ENCODE results near the gene LHX3.

Gene LHX3

GRCh38 chr9:136190656-136191055 lies 14.3 kb downstream of the LHX3 start:
- no peaks in the 10 kb centered on the region for H3K4me1 ChIP-seq (ENCODE audit: control insufficient read depth, insufficient read depth, low read length)
- no peaks in the 10 kb centered on the region for H3K36me3 ChIP-seq (ENCODE audit: control insufficient read depth, insufficient read depth, low read length)
- H3K4me3 ChIP-seq (ENCODE audit: low read length), result no peak overlapping the region
- no peaks in the 10 kb centered on the region for H3K9me3 ChIP-seq (ENCODE audit: control insufficient read depth, low read length)
- H3K27me3 ChIP-seq (ENCODE audit: control insufficient read depth, insufficient read depth, low read length), result peaks cover 61% of the 10 kb centered on the region
- H3K9ac ChIP-seq (ENCODE audit: low read length), result no peak overlapping the region

- Histone ChIP-seq H3K27me3 (ENCODE audit: control insufficient read depth, insufficient read depth, low read length) (peaks cover 61% of the 10 kb centered on the region), H3K9me3 (ENCODE audit: control insufficient read depth, low read length) (no peaks in the 10 kb centered on the region), H3K4me1 (ENCODE audit: control insufficient read depth, insufficient read depth, low read length) (no peaks in the 10 kb centered on the region)
Measured at GRCh38 chr9:136190237-136190601, 14.7 kb downstream of the LHX3 start.

DNA sequence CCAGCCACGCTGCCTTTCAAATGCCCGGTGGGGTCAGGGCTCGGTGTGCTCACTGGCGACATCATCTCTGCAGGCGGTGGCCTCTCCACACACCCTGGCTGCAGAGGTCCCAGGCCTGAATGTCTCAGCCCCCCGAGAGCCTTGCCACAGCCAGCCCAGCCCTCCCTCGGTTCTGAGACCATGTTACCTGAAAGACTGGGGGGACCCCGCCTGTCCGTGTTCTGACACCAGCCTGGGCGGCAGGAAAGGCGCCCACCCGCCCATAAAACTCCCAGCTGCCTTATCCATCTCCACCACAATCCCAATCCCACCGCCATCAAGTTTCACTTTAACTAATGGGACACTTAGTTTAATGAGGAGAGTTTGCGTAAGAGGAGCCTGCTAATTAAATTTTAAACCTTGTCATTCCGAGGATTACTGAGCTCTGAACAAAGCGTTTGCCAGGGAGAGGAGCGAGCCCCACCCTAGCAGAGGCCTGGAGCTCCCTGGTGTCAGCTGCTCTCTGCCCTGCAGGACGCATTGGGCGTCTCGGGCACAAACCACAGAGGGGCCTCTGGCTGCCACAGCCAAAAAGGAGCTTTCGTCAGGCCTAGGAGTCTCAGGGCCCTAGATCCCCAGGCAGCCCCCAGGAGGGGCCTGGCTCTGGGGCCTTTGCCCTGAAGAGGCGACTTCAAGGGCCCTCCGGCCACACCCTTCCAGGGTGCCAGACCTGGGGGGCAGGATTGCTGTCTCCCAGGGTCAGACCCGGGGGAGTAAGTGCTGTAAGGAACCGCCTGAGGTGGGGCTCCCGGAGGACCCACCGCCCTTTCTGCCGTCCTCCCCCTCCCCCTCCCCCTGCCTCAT lies 15.3 kb downstream of the LHX3 start:
- H3K4me1 ChIP-seq (ENCODE audit: control insufficient read depth, insufficient read depth, low read length), result no peaks in the 10 kb centered on the region
- H3K27me3 ChIP-seq (ENCODE audit: control insufficient read depth, insufficient read depth, low read length), result peaks cover 62% of the 10 kb centered on the region
- H3K9me3 ChIP-seq (ENCODE audit: control insufficient read depth, low read length), result no peaks in the 10 kb centered on the region
- H3K36me3 ChIP-seq (ENCODE audit: control insufficient read depth, insufficient read depth, low read length), result no peaks in the 10 kb centered on the region
- no peak overlapping the region for H3K9ac ChIP-seq (ENCODE audit: low read length)
- no peak overlapping the region for H3K4me3 ChIP-seq (ENCODE audit: low read length)

More at GRCh38 chr9:136190237-136190601, 14.7 kb downstream of the LHX3 start:
- Histone ChIP-seq H3K9ac (ENCODE audit: low read length) (no peak overlapping the region), H3K4me3 (ENCODE audit: low read length) (no peak overlapping the region), H3K36me3 (ENCODE audit: control insufficient read depth, insufficient read depth, low read length) (no peaks in the 10 kb centered on the region)

DNA sequence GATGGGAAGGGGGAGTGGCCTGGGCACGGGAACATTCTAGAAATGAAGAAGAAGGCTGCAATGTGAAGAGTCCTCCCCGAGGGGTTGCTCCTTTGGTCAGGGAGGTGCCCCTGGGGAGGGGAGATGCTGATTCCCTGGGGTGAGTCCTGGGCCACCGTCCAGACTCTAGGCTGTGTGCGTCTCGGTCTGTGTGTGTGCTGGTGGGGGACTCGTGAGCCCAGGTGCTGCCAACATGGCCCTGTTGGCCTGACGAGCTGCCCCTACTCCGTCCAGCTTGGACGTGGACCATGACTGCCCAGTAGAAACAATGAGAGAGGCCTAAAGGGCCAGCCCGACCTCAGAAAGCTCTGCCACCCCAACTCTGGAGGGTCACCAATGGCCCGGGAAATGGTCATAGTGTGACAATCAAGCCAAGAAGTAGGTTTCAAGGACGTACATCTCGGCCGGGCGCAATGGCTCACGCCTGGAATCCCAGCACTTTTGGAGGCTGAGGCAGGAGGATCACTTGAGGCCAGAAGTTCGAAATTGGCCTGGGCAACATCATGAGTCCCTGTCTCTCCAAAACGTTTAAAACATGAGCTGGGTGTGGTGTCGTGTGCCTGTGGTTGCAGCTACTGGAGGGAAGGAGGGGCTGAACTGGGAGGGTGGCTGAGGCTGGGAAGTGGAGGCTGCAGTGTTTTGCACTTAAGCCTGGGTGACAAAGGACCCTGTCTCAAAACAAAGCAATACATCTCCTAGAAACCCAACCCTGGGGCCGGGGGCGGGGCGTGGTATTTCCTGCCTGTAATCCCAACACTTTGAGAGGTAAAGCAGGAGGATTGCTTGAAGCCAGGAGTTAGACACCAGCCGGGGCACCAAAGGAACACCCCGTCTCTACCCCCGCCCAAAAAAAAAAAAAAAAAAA lies 17.0 kb downstream of the LHX3 start:
- Histone ChIP-seq H3K4me3 (ENCODE audit: low read length) (no peak overlapping the region), H3K9me3 (ENCODE audit: control insufficient read depth, low read length) (no peaks in the 10 kb centered on the region), H3K4me1 (ENCODE audit: control insufficient read depth, insufficient read depth, low read length) (no peaks in the 10 kb centered on the region), H3K9ac (ENCODE audit: low read length) (no peak overlapping the region), H3K36me3 (ENCODE audit: control insufficient read depth, insufficient read depth, low read length) (no peaks in the 10 kb centered on the region), H3K27me3 (ENCODE audit: control insufficient read depth, insufficient read depth, low read length) (peaks cover 50% of the 10 kb centered on the region)

DNA sequence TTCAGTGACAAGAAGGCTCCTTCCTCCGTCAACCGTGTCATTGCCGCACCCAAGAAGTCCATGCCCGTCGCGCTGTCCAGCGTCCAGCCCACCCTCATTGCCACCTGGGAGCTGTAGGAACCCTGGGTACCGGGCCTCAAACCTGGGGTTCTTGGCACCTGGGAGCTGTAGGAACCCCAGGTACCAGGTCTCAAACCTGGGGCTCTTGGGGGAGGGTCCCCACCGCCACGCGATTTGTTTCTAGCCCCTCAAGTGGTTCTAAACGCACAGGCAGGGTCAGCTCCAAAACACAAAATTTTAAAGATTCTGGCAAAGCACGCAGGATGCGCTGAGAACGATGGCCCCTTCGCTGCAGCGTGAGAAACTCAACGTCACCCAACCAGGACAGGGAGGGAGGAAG lies 17.7 kb downstream of the LHX3 start:
- Histone ChIP-seq H3K27me3 (ENCODE audit: control insufficient read depth, insufficient read depth, low read length) (peaks cover 42% of the 10 kb centered on the region), H3K36me3 (ENCODE audit: control insufficient read depth, insufficient read depth, low read length) (no peaks in the 10 kb centered on the region), H3K9me3 (ENCODE audit: control insufficient read depth, low read length) (no peaks in the 10 kb centered on the region), H3K4me1 (ENCODE audit: control insufficient read depth, insufficient read depth, low read length) (peaks cover 1% of the 10 kb centered on the region), H3K9ac (ENCODE audit: low read length) (no peak overlapping the region), H3K4me3 (ENCODE audit: low read length) (no peak overlapping the region)

- H3K9me3 ChIP-seq (ENCODE audit: control insufficient read depth, low read length), result no peaks in the 10 kb centered on the region
- peaks cover 4% of the 10 kb centered on the region for H3K4me1 ChIP-seq (ENCODE audit: control insufficient read depth, insufficient read depth, low read length)
- no peaks in the 10 kb centered on the region for H3K36me3 ChIP-seq (ENCODE audit: control insufficient read depth, insufficient read depth, low read length)
- no peak overlapping the region for H3K9ac ChIP-seq (ENCODE audit: low read length)
- H3K27me3 ChIP-seq (ENCODE audit: control insufficient read depth, insufficient read depth, low read length), result peaks cover 34% of the 10 kb centered on the region
- H3K4me3 ChIP-seq (ENCODE audit: low read length), result no peak overlapping the region
Measured at GRCh38 chr9:136186386-136186785, 18.5 kb downstream of the LHX3 start.

GRCh38 chr9:136185596-136186366 lies 19.1 kb downstream of the LHX3 start:
- Histone ChIP-seq H3K27me3 (ENCODE audit: control insufficient read depth, insufficient read depth, low read length) (peaks cover 28% of the 10 kb centered on the region), H3K4me1 (ENCODE audit: control insufficient read depth, insufficient read depth, low read length) (peaks cover 4% of the 10 kb centered on the region), H3K36me3 (ENCODE audit: control insufficient read depth, insufficient read depth, low read length) (no peaks in the 10 kb centered on the region), H3K9me3 (ENCODE audit: control insufficient read depth, low read length) (no peaks in the 10 kb centered on the region), H3K9ac (ENCODE audit: low read length) (no peak overlapping the region), H3K4me3 (ENCODE audit: low read length) (no peak overlapping the region)

DNA sequence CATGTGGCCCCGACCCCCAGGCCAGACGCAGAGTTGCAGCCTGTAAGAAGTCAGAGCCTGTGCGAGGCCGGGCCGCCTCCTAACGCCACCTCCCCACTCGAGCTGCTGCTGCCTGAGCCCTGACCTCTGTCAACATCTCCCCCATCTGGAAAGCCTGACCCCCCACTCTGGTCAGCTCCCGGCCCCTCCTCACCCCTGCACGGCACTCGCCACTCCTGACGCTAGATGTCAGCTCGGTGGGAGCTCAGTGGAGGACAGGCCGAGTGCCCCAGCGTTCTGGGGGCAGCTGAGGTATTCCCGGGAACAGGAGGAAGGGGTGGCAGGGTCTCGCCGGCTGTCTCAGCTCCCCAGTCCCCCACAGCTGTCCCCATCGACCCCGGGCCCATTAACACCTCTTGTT lies 19.9 kb downstream of the LHX3 start:
- no peaks in the 10 kb centered on the region for H3K9me3 ChIP-seq (ENCODE audit: control insufficient read depth, low read length)
- peaks cover 4% of the 10 kb centered on the region for H3K4me1 ChIP-seq (ENCODE audit: control insufficient read depth, insufficient read depth, low read length)
- H3K9ac ChIP-seq (ENCODE audit: low read length), result no peak overlapping the region
- H3K4me3 ChIP-seq (ENCODE audit: low read length), result no peak overlapping the region
- peaks cover 21% of the 10 kb centered on the region for H3K27me3 ChIP-seq (ENCODE audit: control insufficient read depth, insufficient read depth, low read length)
- H3K36me3 ChIP-seq (ENCODE audit: control insufficient read depth, insufficient read depth, low read length), result no peaks in the 10 kb centered on the region

DNA sequence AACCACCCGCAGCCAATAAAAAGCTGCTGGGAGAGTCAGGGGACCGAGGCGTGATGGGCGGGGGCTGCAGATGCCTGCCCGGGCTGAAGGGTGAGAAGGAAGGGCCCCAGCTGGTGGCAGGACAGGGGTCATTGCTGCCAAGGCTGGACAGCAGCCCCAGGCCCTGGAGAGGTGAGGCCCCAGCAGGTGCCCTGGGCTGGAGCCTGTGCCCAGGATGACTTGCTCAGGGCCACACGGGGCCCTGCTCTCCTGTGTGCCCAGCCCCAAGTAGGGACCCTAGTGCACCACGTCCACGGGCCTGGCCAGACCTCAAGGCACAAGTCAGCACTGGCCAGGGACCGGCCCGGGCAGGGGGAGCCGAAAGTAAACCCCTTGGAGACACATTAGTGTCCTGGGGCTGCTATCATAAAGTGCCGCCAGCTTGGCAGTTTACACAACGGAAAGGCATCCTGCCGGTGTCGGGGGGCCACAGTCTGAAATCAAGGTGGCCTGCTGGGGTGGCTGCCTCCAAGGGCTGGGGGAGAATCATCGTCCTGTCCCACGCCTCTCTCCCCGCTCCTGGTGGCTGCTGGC lies 22.0 kb downstream of the LHX3 start:
- Histone ChIP-seq H3K27me3 (ENCODE audit: control insufficient read depth, insufficient read depth, low read length) (peaks cover 20% of the 10 kb centered on the region), H3K9me3 (ENCODE audit: control insufficient read depth, low read length) (no peaks in the 10 kb centered on the region), H3K4me1 (ENCODE audit: control insufficient read depth, insufficient read depth, low read length) (peaks cover 4% of the 10 kb centered on the region), H3K9ac (ENCODE audit: low read length) (no peak overlapping the region), H3K36me3 (ENCODE audit: control insufficient read depth, insufficient read depth, low read length) (no peaks in the 10 kb centered on the region), H3K4me3 (ENCODE audit: low read length) (no peak overlapping the region)

DNA sequence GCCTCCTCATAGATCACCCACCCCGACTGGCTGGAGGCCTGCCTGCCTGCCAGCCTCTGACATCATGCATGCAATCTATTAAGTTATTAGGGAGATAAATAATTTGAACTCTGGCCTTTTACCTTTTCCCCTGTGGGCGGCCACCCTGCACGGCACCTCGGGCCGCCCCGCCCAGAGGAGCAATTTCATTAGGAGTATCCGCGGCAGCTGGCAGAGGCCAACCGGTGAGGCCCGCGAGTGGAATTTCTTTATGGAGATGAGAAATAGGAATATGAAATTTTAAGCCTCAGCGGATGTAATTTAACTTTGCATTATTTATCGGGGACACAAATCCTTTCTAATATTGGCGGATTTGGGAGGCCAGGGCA lies 22.5 kb downstream of the LHX3 start:
- Histone ChIP-seq H3K36me3 (ENCODE audit: control insufficient read depth, insufficient read depth, low read length) (no peaks in the 10 kb centered on the region), H3K9me3 (ENCODE audit: control insufficient read depth, low read length) (no peaks in the 10 kb centered on the region), H3K4me1 (ENCODE audit: control insufficient read depth, insufficient read depth, low read length) (peaks cover 4% of the 10 kb centered on the region), H3K4me3 (ENCODE audit: low read length) (no peak overlapping the region), H3K27me3 (ENCODE audit: control insufficient read depth, insufficient read depth, low read length) (peaks cover 20% of the 10 kb centered on the region), H3K9ac (ENCODE audit: low read length) (no peak overlapping the region)

DNA sequence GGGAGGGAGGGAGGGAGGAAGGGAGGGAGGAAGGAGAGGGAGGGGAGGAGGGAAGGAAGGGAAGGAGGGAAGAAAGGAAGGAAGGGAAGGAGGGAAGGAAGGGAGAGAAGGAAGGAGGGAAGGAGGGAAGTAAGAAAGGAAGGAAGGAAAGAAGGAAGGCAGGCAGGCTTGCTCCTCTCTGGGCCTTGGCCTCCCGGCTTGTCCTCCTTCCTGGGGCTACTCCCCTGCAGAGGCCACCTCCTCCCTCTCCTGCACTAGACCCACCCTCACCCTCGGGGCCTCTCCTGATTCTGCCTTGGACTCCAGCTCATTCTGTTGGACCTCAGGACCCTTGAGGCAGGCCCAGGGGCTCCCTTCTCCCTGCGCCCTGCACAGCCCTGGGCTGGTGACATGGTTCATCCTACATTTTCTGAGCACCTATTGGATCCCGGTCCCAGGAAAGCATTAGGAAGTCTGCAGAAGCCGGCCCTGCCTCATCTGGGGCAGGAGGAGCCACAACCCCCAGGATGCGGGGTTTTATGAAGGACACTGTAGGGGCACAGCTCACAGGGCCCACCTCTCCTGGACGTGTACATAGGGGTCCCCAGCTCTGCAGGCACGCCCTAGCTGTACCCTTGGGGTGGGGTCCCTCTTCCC lies 23.0 kb downstream of the LHX3 start:
- no peaks in the 10 kb centered on the region for H3K36me3 ChIP-seq (ENCODE audit: control insufficient read depth, insufficient read depth, low read length)
- H3K27me3 ChIP-seq (ENCODE audit: control insufficient read depth, insufficient read depth, low read length), result peaks cover 20% of the 10 kb centered on the region
- peaks cover 4% of the 10 kb centered on the region for H3K4me1 ChIP-seq (ENCODE audit: control insufficient read depth, insufficient read depth, low read length)
- no peak overlapping the region for H3K9ac ChIP-seq (ENCODE audit: low read length)
- no peaks in the 10 kb centered on the region for H3K9me3 ChIP-seq (ENCODE audit: control insufficient read depth, low read length)
- no peak overlapping the region for H3K4me3 ChIP-seq (ENCODE audit: low read length)
